ENCODE measurements around the gene NRXN3. TPM values are rescaled to one million over a fixed set of nuclear protein-coding genes. Genes with fewer than 3 reads are reported as not detected.

The NRXN3 gene
- total and polyA plus RNA-seq, 2 of the 4 experiments (the other 2 are of a cell fraction): 4.8 to 25.1 TPM

DNA sequence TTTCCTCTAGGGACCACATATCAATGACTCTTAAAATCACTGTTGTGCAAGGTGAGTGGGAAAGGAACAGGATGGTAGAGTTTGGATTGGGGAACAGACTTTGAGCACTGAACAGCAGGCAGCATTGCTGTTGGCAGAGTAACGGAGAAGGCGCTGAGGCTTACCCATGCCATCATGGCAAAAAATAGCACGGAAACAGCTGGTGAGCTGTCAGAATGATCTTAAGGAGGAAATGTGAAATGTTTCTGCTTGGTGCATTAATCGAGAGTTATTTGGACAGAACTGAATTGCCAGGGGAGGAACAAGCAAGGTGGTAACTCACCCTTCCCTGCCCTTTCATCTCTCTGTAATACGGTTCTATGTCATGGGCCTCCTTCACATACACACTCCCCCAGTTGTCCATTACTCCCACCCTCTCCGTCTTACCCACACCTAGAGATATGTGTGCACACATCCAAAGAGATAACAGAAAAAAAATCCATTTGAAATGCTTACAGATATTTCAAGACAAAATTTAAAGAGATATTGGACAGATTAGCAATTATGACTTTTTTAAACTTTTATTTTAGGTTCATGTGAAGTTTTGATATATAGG is 1468.6 kb downstream of the NRXN3 start:
- POLR2A ChIA-PET (ENCODE audit: unreplicated experiment): no interaction called here
- no peaks in the 10 kb centered on the region for H3K9me3 ChIP-seq (ENCODE audit: control insufficient read depth, insufficient read depth, low read length)

More for the DNA sequence above, 1468.6 kb downstream of the NRXN3 start:
- Histone ChIP-seq H4K91ac (ENCODE audit: insufficient read depth, low read depth, low read length) (no peak overlapping the region), H3K9ac (ENCODE audit: low read depth, low read length) (no peak overlapping the region), H3K18ac (ENCODE audit: low read depth, low read length) (no peak overlapping the region), H3K4me2 (ENCODE audit: low read depth, low read length) (no peak overlapping the region), H2BK20ac (ENCODE audit: low read depth, low read length) (no peak overlapping the region), H3K4me3 (ENCODE audit: insufficient read depth, low read depth, low read length) (no peak overlapping the region), H3K9me1 (ENCODE audit: insufficient read depth, low read length) (no peaks in the 10 kb centered on the region; the same call in 1 of the 2 replicates), H2BK5ac (ENCODE audit: low read depth, low read length, poor library complexity, severe bottlenecking) (no peak overlapping the region), H3K36me3 (ENCODE audit: control insufficient read depth, insufficient read depth, low read length) (no peaks in the 10 kb centered on the region), H3K27me3 (ENCODE audit: control insufficient read depth, insufficient read depth, low read length) (no peaks in the 10 kb centered on the region), H3K27ac (ENCODE audit: insufficient read depth, low read length) (no peak overlapping the region), H2AK9ac (replicated peaks; ENCODE audit: low read depth, low read length, poor library complexity) (no peak overlapping the region), H3K4ac (ENCODE audit: low read depth, low read length) (no peak overlapping the region), H2BK120ac (ENCODE audit: low read depth, low read length) (no peak overlapping the region), H2BK15ac (ENCODE audit: low read depth, low read length) (no peak overlapping the region), H3K56ac (ENCODE audit: extremely low read depth, insufficient read depth, low read length) (no peak overlapping the region), H3K4me1 (ENCODE audit: control insufficient read depth, insufficient read depth, low read length) (no peaks in the 10 kb centered on the region), H3K23ac (ENCODE audit: low read depth, low read length) (no peak overlapping the region), H4K8ac (ENCODE audit: low read depth in 2 of 2, low read length in 2 of 2) (no peak overlapping the region), H2AFZ (replicated peaks; ENCODE audit: low read length, poor library complexity) (no peak overlapping the region), H4K20me1 (ENCODE audit: insufficient read depth, low read length) (no peaks in the 10 kb centered on the region), H4K5ac (ENCODE audit: low read depth, low read length) (no peak overlapping the region), H2AK5ac (ENCODE audit: low read depth, low read length) (no peak overlapping the region), H3K14ac (replicated peaks; ENCODE audit: low read depth, low read length) (no peak overlapping the region), H3K79me1 (ENCODE audit: low read depth in 1 of 2, low read length in 2 of 2) (no peaks in the 10 kb centered on the region)
- ATAC-seq (ENCODE audit: low read depth): no peak
- no peak for TF ChIP-seq MXI1 (IDR thresholded peaks at IDR 0.05; ENCODE audit: borderline replicate concordance, low read depth, low read length)
- intact Hi-C loops (cut with micrococcal nuclease): no loop called here
- DNase-seq: no peak
- CTCF ChIA-PET: no interaction called here
- no TSS peak for BruUV-seq (replicated peaks)
- in situ Hi-C loops (cut with MboI; ENCODE audit: low sequenced_read_pairs): no loop called here
- dilution Hi-C loops (cut with HindIII; ENCODE audit: low sequenced_read_pairs, unreplicated experiment): no loop called here
- 66% methylated on average over 3 of the region's 6 CpGs; no CpG with 5 or more reads in 1 of the 2 experiments for WGBS, 2 experiments (ENCODE audit: extremely low coverage in 2 of 2, insufficient read length in 1 of 2)

Data from IMR-90 (cell line).